HG02943 (cell line): ENCODE data around the gene PRPF19.
A peak's percentile ranks its signal among the peaks of the same experiment; 100 is the strongest.
"Not testable (repeated sequence)": the region's sequence is repeated elsewhere in the genome, so short reads cannot be mapped to it uniquely, and the experiment has no call there.

Source experiments
- ATAC-seq: cut with Tn5 transposase; IDR thresholded peaks from one replicate; pipeline ENCODE4 v1.9.1; 2021; ENCODE audit warnings: mild to moderate bottlenecking, low read depth, moderate library complexity; ENCODE audit not compliant: unreplicated experiment

PRPF19 gene

GRCh38 chr11:60910281-60910687 is 3.9 kb upstream of the PRPF19 start:
- peak; percentile 40 for ATAC-seq

GRCh38 chr11:60909680-60910280 is 3.4 kb upstream of the PRPF19 start:
- ATAC-seq: not testable (repeated sequence)

GRCh38 chr11:60908803-60909202 is 2.4 kb upstream of the PRPF19 start:
- no peak for ATAC-seq

- no peak for ATAC-seq
Measured at GRCh38 chr11:60905551-60906113, 753 bp downstream of the PRPF19 start.

GRCh38 chr11:60905047-60905446 is 1.3 kb downstream of the PRPF19 start:
- no peak for ATAC-seq

GRCh38 chr11:60902625-60903024 is 3.8 kb downstream of the PRPF19 start:
- ATAC-seq: no peak

GRCh38 chr11:60900673-60901404 is 5.5 kb downstream of the PRPF19 start:
- no peak for ATAC-seq

- ATAC-seq: no peak
Measured at GRCh38 chr11:60899977-60900376, 6.4 kb downstream of the PRPF19 start.

- no peak for ATAC-seq
Measured at GRCh38 chr11:60899046-60899936, 7.1 kb downstream of the PRPF19 start.

GRCh38 chr11:60897496-60897895 is 8.9 kb downstream of the PRPF19 start:
- no peak for ATAC-seq

- no peak for ATAC-seq
Measured at GRCh38 chr11:60895687-60896086, 10.7 kb downstream of the PRPF19 start.

- ATAC-seq: no peak
Measured at GRCh38 chr11:60891103-60891741, 15.2 kb downstream of the PRPF19 start.

- ATAC-seq: no peak
Measured at GRCh38 chr11:60890696-60891095, 15.7 kb downstream of the PRPF19 start.

- no peak for ATAC-seq
Measured at GRCh38 chr11:60889869-60890311, 16.5 kb downstream of the PRPF19 start.

GRCh38 chr11:60887556-60887955 is 18.8 kb downstream of the PRPF19 start:
- ATAC-seq: no peak

GRCh38 chr11:60880643-60881282 is 25.6 kb downstream of the PRPF19 start:
- ATAC-seq: no peak

- ATAC-seq: no peak
Measured at GRCh38 chr11:60879971-60880588, 26.3 kb downstream of the PRPF19 start.

GRCh38 chr11:60879104-60879503 is 27.3 kb downstream of the PRPF19 start:
- ATAC-seq: no peak
